Skeletal muscle satellite cell (primary cell): Measurements from ENCODE around the gene TACC2.
"Not testable (repeated sequence)": the region's sequence is repeated elsewhere in the genome, so short reads cannot be mapped to it uniquely, and the experiment has no call there.

Experiments used
- H3K27me3 ChIP-seq: 2 replicates; pipeline ENCODE4 v1.7.0; 2013; ENCODE audit warnings: low read length; ENCODE audit not compliant: control insufficient read depth, insufficient read depth
- H3K36me3 ChIP-seq: 2 replicates; pipeline ENCODE4 v1.7.0; 2013; ENCODE audit warnings: mild to moderate bottlenecking, control low read depth, low read length; ENCODE audit not compliant: insufficient read depth
- H3K4me1 ChIP-seq: 2 replicates; pipeline ENCODE4 v1.7.0; 2013; ENCODE audit warnings: low read length; ENCODE audit not compliant: control insufficient read depth, insufficient read depth
- H3K4me2 ChIP-seq: 2 replicates; pipeline ENCODE4 v1.7.0; 2013; ENCODE audit warnings: mild to moderate bottlenecking, low read length
- H3K4me3 ChIP-seq: 2 replicates; pipeline ENCODE4 v1.7.0; 2013; ENCODE audit warnings: low read length
- H3K9ac ChIP-seq: 2 replicates; pipeline ENCODE4 v1.7.0; 2013; ENCODE audit warnings: mild to moderate bottlenecking, low read depth, low read length, moderate library complexity
- H3K9me3 ChIP-seq: replicated peaks from 2 replicates; pipeline ENCODE4 v1.7.0; 2013; ENCODE audit warnings: mild to moderate bottlenecking, control low read depth, low read length

TACC2 gene

GRCh38 chr10:121990015-121990677 lies 1.2 kb downstream of the TACC2 start:
- Histone ChIP-seq H3K27me3 (peaks cover 14% of the 10 kb centered on the region), H3K4me2 (no peak overlapping the region), H3K9ac (no peak overlapping the region), H3K36me3 (no peaks in the 10 kb centered on the region), H3K4me3 (no peak overlapping the region), H3K9me3 (no peaks in the 10 kb centered on the region), H3K4me1 (no peaks in the 10 kb centered on the region)

- H3K4me1 ChIP-seq, H3K4me3 ChIP-seq, H3K36me3 ChIP-seq, H3K4me2 ChIP-seq, H3K9me3 ChIP-seq, H3K9ac ChIP-seq: not testable (repeated sequence)
- H3K27me3 ChIP-seq: peaks cover 25% of the 10 kb centered on the region
Observed at GRCh38 chr10:121991727-121992126, 2.8 kb downstream of the TACC2 start.

GRCh38 chr10:121994429-121994941 lies 5.5 kb downstream of the TACC2 start:
- Histone ChIP-seq H3K9ac (no peak overlapping the region), H3K4me1 (no peaks in the 10 kb centered on the region), H3K4me3 (no peak overlapping the region), H3K27me3 (peaks cover 29% of the 10 kb centered on the region), H3K9me3 (no peaks in the 10 kb centered on the region), H3K4me2 (no peak overlapping the region), H3K36me3 (no peaks in the 10 kb centered on the region)

GRCh38 chr10:121998462-121998861 lies 9.5 kb downstream of the TACC2 start:
- Histone ChIP-seq H3K9me3 (no peaks in the 10 kb centered on the region), H3K27me3 (peaks cover 28% of the 10 kb centered on the region), H3K4me1 (no peaks in the 10 kb centered on the region), H3K4me2 (no peak overlapping the region), H3K9ac (no peak overlapping the region), H3K4me3 (no peak overlapping the region), H3K36me3 (no peaks in the 10 kb centered on the region)

GRCh38 chr10:121999301-121999700 lies 10.3 kb downstream of the TACC2 start:
- no peak overlapping the region for H3K4me3 ChIP-seq
- no peak overlapping the region for H3K4me2 ChIP-seq
- no peaks in the 10 kb centered on the region for H3K9me3 ChIP-seq
- H3K4me1 ChIP-seq: no peaks in the 10 kb centered on the region
- peaks cover 22% of the 10 kb centered on the region for H3K27me3 ChIP-seq
- no peak overlapping the region for H3K9ac ChIP-seq
- H3K36me3 ChIP-seq: no peaks in the 10 kb centered on the region

GRCh38 chr10:122001698-122002097 lies 12.7 kb downstream of the TACC2 start:
- Histone ChIP-seq H3K27me3 (peaks cover 4% of the 10 kb centered on the region), H3K36me3 (no peaks in the 10 kb centered on the region), H3K9ac (no peak overlapping the region), H3K4me3 (no peak overlapping the region), H3K4me2 (no peak overlapping the region), H3K4me1 (no peaks in the 10 kb centered on the region), H3K9me3 (no peaks in the 10 kb centered on the region)

- H3K9me3 ChIP-seq: no peaks in the 10 kb centered on the region
- no peak overlapping the region for H3K4me2 ChIP-seq
- no peaks in the 10 kb centered on the region for H3K36me3 ChIP-seq
- no peak overlapping the region for H3K9ac ChIP-seq
- peaks cover 5% of the 10 kb centered on the region for H3K27me3 ChIP-seq
- no peaks in the 10 kb centered on the region for H3K4me1 ChIP-seq
- no peak overlapping the region for H3K4me3 ChIP-seq
Observed at GRCh38 chr10:122007415-122007814, 18.5 kb downstream of the TACC2 start.

GRCh38 chr10:122010405-122011050 lies 21.6 kb downstream of the TACC2 start:
- Histone ChIP-seq H3K27me3 (peaks cover 13% of the 10 kb centered on the region), H3K36me3 (no peaks in the 10 kb centered on the region), H3K4me3 (no peak overlapping the region), H3K9ac (no peak overlapping the region), H3K4me2 (no peak overlapping the region), H3K4me1 (no peaks in the 10 kb centered on the region), H3K9me3 (no peaks in the 10 kb centered on the region)

GRCh38 chr10:122012731-122013130 lies 23.8 kb downstream of the TACC2 start:
- no peaks in the 10 kb centered on the region for H3K36me3 ChIP-seq
- no peaks in the 10 kb centered on the region for H3K9me3 ChIP-seq
- H3K4me3 ChIP-seq: no peak overlapping the region
- peaks cover 17% of the 10 kb centered on the region for H3K27me3 ChIP-seq
- no peaks in the 10 kb centered on the region for H3K4me1 ChIP-seq
- H3K4me2 ChIP-seq: no peak overlapping the region
- H3K9ac ChIP-seq: no peak overlapping the region

- no peaks in the 10 kb centered on the region for H3K9me3 ChIP-seq
- H3K36me3 ChIP-seq: no peaks in the 10 kb centered on the region
- no peak overlapping the region for H3K9ac ChIP-seq
- no peak overlapping the region for H3K4me3 ChIP-seq
- peaks cover 20% of the 10 kb centered on the region for H3K27me3 ChIP-seq
- no peaks in the 10 kb centered on the region for H3K4me1 ChIP-seq
- no peak overlapping the region for H3K4me2 ChIP-seq
Observed at GRCh38 chr10:122013311-122013780, 24.4 kb downstream of the TACC2 start.

- Histone ChIP-seq H3K27me3 (peaks cover 34% of the 10 kb centered on the region), H3K36me3 (no peaks in the 10 kb centered on the region), H3K9ac (no peak overlapping the region), H3K4me1 (no peaks in the 10 kb centered on the region), H3K4me2 (no peak overlapping the region), H3K9me3 (no peaks in the 10 kb centered on the region), H3K4me3 (no peak overlapping the region)
Observed at GRCh38 chr10:122014652-122015248, 25.8 kb downstream of the TACC2 start.
